Ishikawa (cell line): ENCODE measurements around the gene MYBPC2.

Experiments
- CEBPB ChIP-seq: IDR thresholded peaks from 2 replicates; pipeline ENCODE4 v1.6.1; 2012
- CREB1 ChIP-seq: IDR thresholded peaks from 2 replicates; pipeline ENCODE4 v1.6.1; 2012; ENCODE audit warnings: low read depth
- EGR1 ChIP-seq: IDR thresholded peaks from 2 replicates; pipeline ENCODE4 v1.6.1; 2012
- EP300 ChIP-seq: IDR thresholded peaks from 2 replicates; pipeline ENCODE4 v1.6.1; 2012; ENCODE audit warnings: borderline replicate concordance
- FOXM1 ChIP-seq: IDR thresholded peaks from 2 replicates; pipeline ENCODE4 v1.6.1; 2012; ENCODE audit warnings: low read depth, borderline replicate concordance
- NFIC ChIP-seq: IDR thresholded peaks from 2 replicates; pipeline ENCODE4 v1.6.1; 2012
- RAD21 ChIP-seq: IDR thresholded peaks from 2 replicates; pipeline ENCODE4 v1.6.1; 2012; ENCODE audit warnings: low read depth
- TAF1 ChIP-seq: IDR thresholded peaks from 2 replicates; pipeline ENCODE4 v1.6.1; 2012; ENCODE audit warnings: low read depth, mild to moderate bottlenecking
- TCF12 ChIP-seq: IDR thresholded peaks from 2 replicates; pipeline ENCODE4 v1.6.1; 2012; ENCODE audit warnings: low read depth
- TEAD4 ChIP-seq: IDR thresholded peaks from 2 replicates; pipeline ENCODE4 v1.6.1; 2012
- YY1 ChIP-seq: IDR thresholded peaks from 2 replicates; pipeline ENCODE4 v1.6.1; 2012; ENCODE audit warnings: low read depth
- ZBTB7A ChIP-seq: IDR thresholded peaks from 2 replicates; pipeline ENCODE4 v1.6.1; 2012; ENCODE audit warnings: low read depth
- TF ChIP-seq, protein P1 (sequence below): IDR thresholded peaks from 2 replicates; pipeline ENCODE4 v1.6.1; 2012
- TF ChIP-seq, protein P2 (sequence below): IDR thresholded peaks from 2 replicates; pipeline ENCODE4 v1.6.1; 2012; ENCODE audit warnings: low read depth, mild to moderate bottlenecking
- TF ChIP-seq, protein P3 (sequence below): IDR thresholded peaks from 2 replicates; pipeline ENCODE4 v1.6.1; 2012

MYBPC2 gene

DNA sequence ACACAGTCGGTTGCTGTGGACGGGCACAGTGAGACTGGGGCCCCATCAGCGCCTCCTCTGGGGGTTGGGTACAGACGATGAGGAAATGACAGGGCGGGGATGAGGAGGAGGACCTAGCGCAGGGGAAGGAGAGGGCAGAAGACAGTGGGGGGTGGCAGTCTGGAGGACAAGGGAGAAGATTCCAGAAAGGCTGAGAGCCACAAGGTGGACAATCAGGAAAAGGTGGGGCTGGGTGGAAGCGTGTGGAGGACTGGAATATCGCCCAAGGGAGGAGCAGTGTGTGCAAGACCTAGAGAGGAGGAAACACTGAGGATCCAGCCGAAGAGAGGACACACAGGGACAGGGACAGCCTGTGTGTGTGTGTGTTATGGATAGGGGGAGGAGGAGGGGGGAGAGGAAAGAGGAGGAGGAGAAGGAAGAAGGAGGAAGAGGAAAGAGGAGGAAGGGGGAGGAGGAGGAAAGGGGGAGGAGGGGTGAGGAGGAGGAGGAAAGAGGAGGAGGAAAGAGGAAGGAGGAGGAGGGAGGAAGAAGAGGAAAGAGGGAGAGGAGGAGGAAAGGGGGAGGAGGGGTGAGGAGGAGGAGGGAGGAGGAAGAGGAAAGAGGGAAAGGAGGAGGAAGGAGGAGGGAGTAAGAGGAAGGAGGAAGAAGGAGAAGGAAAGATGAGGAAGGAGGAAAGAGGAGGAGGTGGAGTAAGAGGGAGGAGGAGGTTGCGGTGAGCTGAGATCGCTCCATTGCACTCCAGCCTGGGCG lies 59.8 kb downstream of the MYBPC2 start:
- no peak for TF ChIP-seq TAF1
- TF ChIP-seq CREB1 = no peak
- no peak for TF ChIP-seq FOXM1
- TF ChIP-seq, protein P1, sequence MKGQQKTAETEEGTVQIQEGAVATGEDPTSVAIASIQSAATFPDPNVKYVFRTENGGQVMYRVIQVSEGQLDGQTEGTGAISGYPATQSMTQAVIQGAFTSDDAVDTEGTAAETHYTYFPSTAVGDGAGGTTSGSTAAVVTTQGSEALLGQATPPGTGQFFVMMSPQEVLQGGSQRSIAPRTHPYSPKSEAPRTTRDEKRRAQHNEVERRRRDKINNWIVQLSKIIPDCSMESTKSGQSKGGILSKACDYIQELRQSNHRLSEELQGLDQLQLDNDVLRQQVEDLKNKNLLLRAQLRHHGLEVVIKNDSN = no peak
- TF ChIP-seq CEBPB = no peak
- TF ChIP-seq NFIC = no peak
- TF ChIP-seq TEAD4 = no peak
- no peak for TF ChIP-seq TCF12
- TF ChIP-seq ZBTB7A = no peak
- TF ChIP-seq, protein P2, sequence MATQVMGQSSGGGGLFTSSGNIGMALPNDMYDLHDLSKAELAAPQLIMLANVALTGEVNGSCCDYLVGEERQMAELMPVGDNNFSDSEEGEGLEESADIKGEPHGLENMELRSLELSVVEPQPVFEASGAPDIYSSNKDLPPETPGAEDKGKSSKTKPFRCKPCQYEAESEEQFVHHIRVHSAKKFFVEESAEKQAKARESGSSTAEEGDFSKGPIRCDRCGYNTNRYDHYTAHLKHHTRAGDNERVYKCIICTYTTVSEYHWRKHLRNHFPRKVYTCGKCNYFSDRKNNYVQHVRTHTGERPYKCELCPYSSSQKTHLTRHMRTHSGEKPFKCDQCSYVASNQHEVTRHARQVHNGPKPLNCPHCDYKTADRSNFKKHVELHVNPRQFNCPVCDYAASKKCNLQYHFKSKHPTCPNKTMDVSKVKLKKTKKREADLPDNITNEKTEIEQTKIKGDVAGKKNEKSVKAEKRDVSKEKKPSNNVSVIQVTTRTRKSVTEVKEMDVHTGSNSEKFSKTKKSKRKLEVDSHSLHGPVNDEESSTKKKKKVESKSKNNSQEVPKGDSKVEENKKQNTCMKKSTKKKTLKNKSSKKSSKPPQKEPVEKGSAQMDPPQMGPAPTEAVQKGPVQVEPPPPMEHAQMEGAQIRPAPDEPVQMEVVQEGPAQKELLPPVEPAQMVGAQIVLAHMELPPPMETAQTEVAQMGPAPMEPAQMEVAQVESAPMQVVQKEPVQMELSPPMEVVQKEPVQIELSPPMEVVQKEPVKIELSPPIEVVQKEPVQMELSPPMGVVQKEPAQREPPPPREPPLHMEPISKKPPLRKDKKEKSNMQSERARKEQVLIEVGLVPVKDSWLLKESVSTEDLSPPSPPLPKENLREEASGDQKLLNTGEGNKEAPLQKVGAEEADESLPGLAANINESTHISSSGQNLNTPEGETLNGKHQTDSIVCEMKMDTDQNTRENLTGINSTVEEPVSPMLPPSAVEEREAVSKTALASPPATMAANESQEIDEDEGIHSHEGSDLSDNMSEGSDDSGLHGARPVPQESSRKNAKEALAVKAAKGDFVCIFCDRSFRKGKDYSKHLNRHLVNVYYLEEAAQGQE = no peak
- TF ChIP-seq EP300 = no peak
- no peak for TF ChIP-seq YY1
- no peak for TF ChIP-seq EGR1

DNA sequence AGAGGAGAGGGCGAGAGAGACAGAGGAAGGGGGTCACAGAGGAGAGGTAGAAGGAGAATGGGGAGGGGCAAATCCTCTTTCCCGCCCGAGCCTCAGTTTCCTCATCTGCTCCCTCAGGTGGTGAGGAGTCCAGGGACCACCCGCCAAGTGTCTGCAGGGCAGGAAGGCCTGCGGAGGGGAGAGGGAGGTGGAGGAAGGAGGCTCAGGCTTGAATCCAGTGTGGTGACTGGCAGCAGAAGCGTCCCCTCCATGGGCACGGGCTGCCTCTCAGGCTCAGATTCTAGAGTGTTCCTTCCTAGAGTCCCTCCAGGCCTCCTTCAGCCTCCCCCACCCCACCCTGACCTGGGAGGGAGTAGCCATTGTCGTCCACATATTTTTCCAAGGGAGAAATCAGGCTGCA lies 60.5 kb downstream of the MYBPC2 start:
- TF ChIP-seq TEAD4 = no peak
- TF ChIP-seq TAF1 = no peak
- no peak for TF ChIP-seq FOXM1
- TF ChIP-seq YY1 = no peak
- no peak for TF ChIP-seq NFIC
- no peak for TF ChIP-seq EGR1
- TF ChIP-seq ZBTB7A = no peak
- no peak for TF ChIP-seq TCF12
- no peak for TF ChIP-seq CREB1
- TF ChIP-seq RAD21 = no peak
- TF ChIP-seq EP300 = no peak
- TF ChIP-seq, protein P2 = no peak
- TF ChIP-seq, protein P1 = no peak
- TF ChIP-seq, protein P3, sequence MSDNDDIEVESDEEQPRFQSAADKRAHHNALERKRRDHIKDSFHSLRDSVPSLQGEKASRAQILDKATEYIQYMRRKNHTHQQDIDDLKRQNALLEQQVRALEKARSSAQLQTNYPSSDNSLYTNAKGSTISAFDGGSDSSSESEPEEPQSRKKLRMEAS = no peak

DNA sequence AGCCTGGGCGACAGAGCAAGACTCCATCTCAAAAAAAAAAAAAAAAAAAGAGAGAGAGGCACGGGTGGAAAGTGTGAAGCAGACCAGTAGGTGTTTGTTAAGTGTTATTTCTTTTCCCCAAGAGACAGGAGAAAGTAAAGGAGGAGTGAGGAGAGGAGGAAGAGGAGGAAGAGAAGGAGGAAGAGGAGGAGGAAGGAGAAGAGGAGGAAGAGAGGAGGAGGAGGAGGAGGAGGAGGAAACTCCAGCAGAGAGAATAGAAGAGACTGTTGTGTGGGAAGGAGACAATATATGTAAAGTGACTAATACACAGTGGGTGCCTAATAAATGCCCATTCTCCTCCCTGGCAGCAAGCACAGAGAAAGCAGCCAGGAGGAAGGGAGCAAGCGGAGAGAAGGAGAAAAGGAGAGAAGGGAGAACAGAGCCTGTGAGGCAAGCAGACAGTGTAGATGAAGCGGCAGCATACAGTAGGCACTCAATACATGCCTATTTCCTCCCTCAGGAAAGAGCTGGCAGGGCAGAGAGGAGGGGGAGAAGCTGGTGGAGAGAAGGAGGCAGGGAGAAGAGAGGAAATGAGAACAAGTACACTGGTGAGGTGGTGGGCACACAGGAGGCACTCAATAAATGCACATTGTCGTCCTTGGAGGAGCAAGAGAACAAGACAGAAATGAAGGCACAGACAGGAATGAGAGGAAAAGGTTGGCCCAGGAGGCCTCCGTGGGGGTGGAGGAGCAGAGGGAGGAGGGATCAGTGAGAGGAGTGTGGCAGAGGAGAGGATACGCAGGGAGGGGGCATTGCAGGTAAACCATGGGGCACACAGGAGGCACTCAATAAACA lies 61.7 kb downstream of the MYBPC2 start:
- TF ChIP-seq, protein P2 = no peak
- TF ChIP-seq EGR1 = no peak
- no peak for TF ChIP-seq EP300
- TF ChIP-seq NFIC = no peak
- TF ChIP-seq, protein P1 = no peak
- TF ChIP-seq TCF12 = no peak
- TF ChIP-seq CREB1 = no peak
- no peak for TF ChIP-seq RAD21
- no peak for TF ChIP-seq ZBTB7A
- TF ChIP-seq YY1 = no peak
- TF ChIP-seq TEAD4 = no peak
- no peak for TF ChIP-seq TAF1
- no peak for TF ChIP-seq FOXM1
- no peak for TF ChIP-seq CEBPB
- TF ChIP-seq, protein P3 = no peak
